ENCODE results near the gene SSBP3. TPM values are rescaled to one million over a fixed set of nuclear protein-coding genes. Genes with fewer than 3 reads are reported as not detected.

Gene SSBP3
- total and polyA plus RNA-seq, 2 donors from 2014 or later: 33.3 to 49.6 TPM

- Histone ChIP-seq H3K36me3 (ENCODE audit: control insufficient read depth in 2 of 3, insufficient read depth in 3 of 3, low read length in 3 of 3) (no peaks in the 10 kb centered on the region), H3K9ac (ENCODE audit: low read length in 3 of 3) (peak overlapping the region; percentile 34 to 89 (median 73)), H3K4me1 (ENCODE audit: control insufficient read depth in 2 of 3, insufficient read depth in 2 of 3, low read depth in 1 of 3, low read length in 3 of 3) (peaks cover 8 to 35% (median 14%) of the 10 kb centered on the region in 3 donors), H3K27me3 (ENCODE audit: control insufficient read depth, insufficient read depth, low read length) (no peaks in the 10 kb centered on the region), H3K9me3 (ENCODE audit: control insufficient read depth in 2 of 3, insufficient read depth in 1 of 3, low read length in 3 of 3) (no peaks in the 10 kb centered on the region), H3K4me3 (ENCODE audit: low read length in 3 of 3) (peak overlapping the region; percentile 67 to 85 (median 82)), H3K27ac (ENCODE audit: low read depth in 2 of 2, low read length in 2 of 2) (peak overlapping the region; percentile 95 to 96)
- DNase-seq (peak in 1 of 5 donors; percentile 86), FAIRE-seq (no peak)
- TF ChIP-seq CTCF (IDR thresholded peaks at IDR 0.05; ENCODE audit: borderline replicate concordance, extremely low read depth, insufficient read depth): no peak
- intact Hi-C loops (cut with DNase I): loop anchor here (5.0 to 10.0 kb wide), 2 partner anchors 80 to 142 kb away; no protein-coding TSS in a partner anchor
These were observed 885 bp upstream of the SSBP3 start for GRCh38 chr1:54407154-54407403.

DNA sequence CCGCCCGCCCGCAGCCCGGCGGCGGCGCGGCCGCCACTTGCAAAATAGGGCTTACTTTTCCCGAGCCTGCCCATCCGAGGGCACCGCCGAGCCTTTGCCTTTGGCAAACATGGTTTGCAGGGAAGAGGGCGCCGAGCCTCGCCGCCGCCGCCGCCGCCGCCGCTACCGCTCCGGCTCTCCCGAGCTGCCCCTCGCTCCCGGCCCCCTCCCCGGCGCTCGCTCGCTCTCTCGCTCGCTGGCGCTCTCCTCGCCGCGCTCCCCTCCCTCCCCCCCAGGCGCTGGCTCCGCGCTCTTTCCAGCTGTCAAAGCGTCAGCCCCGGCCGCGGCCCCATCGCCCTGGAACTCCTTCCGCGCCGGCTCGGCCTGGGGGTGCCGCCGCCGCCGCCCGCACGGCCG lies 298 bp downstream of the SSBP3 start:
- intact Hi-C loops (cut with DNase I): loop anchor here (5.0 to 10.0 kb wide), 2 partner anchors 81 to 141 kb away; no protein-coding TSS in a partner anchor
- Histone ChIP-seq H3K36me3 (ENCODE audit: control insufficient read depth in 2 of 3, insufficient read depth in 3 of 3, low read length in 3 of 3) (peaks cover under 1 to 9% (median 7%) of the 10 kb centered on the region in 3 donors), H3K27ac (ENCODE audit: low read depth in 2 of 2, low read length in 2 of 2) (no peak overlapping the region), H3K4me3 (ENCODE audit: low read length in 3 of 3) (no peak overlapping the region), H3K27me3 (ENCODE audit: control insufficient read depth, insufficient read depth, low read length) (no peaks in the 10 kb centered on the region), H3K9ac (ENCODE audit: low read length in 3 of 3) (no peak overlapping the region), H3K4me1 (ENCODE audit: control insufficient read depth in 2 of 3, insufficient read depth in 2 of 3, low read depth in 1 of 3, low read length in 3 of 3) (peaks cover 8 to 38% (median 15%) of the 10 kb centered on the region in 3 donors), H3K9me3 (ENCODE audit: control insufficient read depth in 2 of 3, insufficient read depth in 1 of 3, low read length in 3 of 3) (no peaks in the 10 kb centered on the region)
- no peak for TF ChIP-seq CTCF (IDR thresholded peaks at IDR 0.05; ENCODE audit: borderline replicate concordance, extremely low read depth, insufficient read depth)
- DNase-seq (peak in 1 of 5 donors; percentile 83), FAIRE-seq (no peak)

GRCh38 chr1:54404939-54405897 lies 976 bp downstream of the SSBP3 start:
- H3K27ac ChIP-seq (ENCODE audit: low read depth in 2 of 2, low read length in 2 of 2): peak overlapping the region; percentile 17 to 33

More at GRCh38 chr1:54404939-54405897, 976 bp downstream of the SSBP3 start:
- FAIRE-seq (no peak), DNase-seq (peak in 4 of 5 donors; percentile 51 to 85 (median 70))
- no peaks in the 10 kb centered on the region for H3K9me3 ChIP-seq (ENCODE audit: control insufficient read depth in 2 of 3, insufficient read depth in 1 of 3, low read length in 3 of 3)
- peaks cover 6 to 15% (median 12%) of the 10 kb centered on the region in 3 donors for H3K36me3 ChIP-seq (ENCODE audit: control insufficient read depth in 2 of 3, insufficient read depth in 3 of 3, low read length in 3 of 3)
- H3K4me1 ChIP-seq (ENCODE audit: control insufficient read depth in 2 of 3, insufficient read depth in 2 of 3, low read depth in 1 of 3, low read length in 3 of 3): peaks cover 8 to 38% (median 18%) of the 10 kb centered on the region in 3 donors
- intact Hi-C loops (cut with DNase I): loop anchor here (5.0 to 10.0 kb wide), 2 partner anchors 82 to 140 kb away; no protein-coding TSS in a partner anchor
- H3K4me3 ChIP-seq (ENCODE audit: low read length in 3 of 3): peak overlapping the region; percentile 66 to 78 (median 76)
- no peak for TF ChIP-seq CTCF (IDR thresholded peaks at IDR 0.05; ENCODE audit: borderline replicate concordance, extremely low read depth, insufficient read depth)
- H3K27me3 ChIP-seq (ENCODE audit: control insufficient read depth, insufficient read depth, low read length): no peaks in the 10 kb centered on the region
- peak overlapping the region; percentile 44 to 63 (median 60) for H3K9ac ChIP-seq (ENCODE audit: low read length in 3 of 3)
